MCF 10A (cell line): ENCODE measurements around the gene ECE1. TPM values are rescaled to one million over a fixed set of nuclear protein-coding genes. Genes with fewer than 3 reads are reported as not detected.

Experiments used
- BruUV-seq: library from RNA; stranded (reverse); fragments of 400-500 nt; replicated peaks from 2 replicates; lab custom pipeline; 2021; lab: Mats Ljungman, UMichigan
- CTCF ChIA-PET: fragments of 300-600 bp; sonication (Branson Sonifier 250); formaldehyde crosslinking; extraction: SDS; loops from one replicate; lab custom pipeline; 2021; ENCODE audit warnings: antibody characterized with exemption, inconsistent platforms; lab: Yijun Ruan, JAX
- POLR2A ChIA-PET: fragments of 300-600, 350-650 bp; sonication (Branson Sonifier 250); formaldehyde crosslinking; extraction: SDS; loops from one replicate; lab custom pipeline; 2020; ENCODE audit warnings: antibody characterized with exemption, inconsistent platforms; lab: Yijun Ruan, JAX
- DNase-seq: peaks from one replicate; pipeline ENCODE4 v3.0.0-alpha.2; 2018; ENCODE audit not compliant: unreplicated experiment
- H3K27ac Mint-ChIP-seq: one replicate; pipeline ENCODE4 v1.8.0; 2022; ENCODE audit warnings: mild to moderate bottlenecking, low read depth, mixed read lengths; ENCODE audit not compliant: unreplicated experiment
- H3K27me3 Mint-ChIP-seq: one replicate; pipeline ENCODE4 v1.8.0; 2022; ENCODE audit warnings: mixed read lengths; ENCODE audit not compliant: insufficient read depth, unreplicated experiment
- H3K36me3 Mint-ChIP-seq: one replicate; pipeline ENCODE4 v1.8.0; 2022; ENCODE audit warnings: mild to moderate bottlenecking, moderate library complexity, mixed read lengths; ENCODE audit not compliant: insufficient read depth, unreplicated experiment
- H3K4me1 Mint-ChIP-seq: one replicate; pipeline ENCODE4 v1.8.0; 2022; ENCODE audit warnings: mixed read lengths; ENCODE audit not compliant: insufficient read depth, unreplicated experiment
- H3K4me3 Mint-ChIP-seq: one replicate; pipeline ENCODE4 v1.8.0; 2022; ENCODE audit warnings: mild to moderate bottlenecking, moderate library complexity, mixed read lengths; ENCODE audit not compliant: unreplicated experiment
- H3K9me3 Mint-ChIP-seq: one replicate; pipeline ENCODE4 v1.8.0; 2022; ENCODE audit warnings: mixed read lengths; ENCODE audit not compliant: unreplicated experiment
- CTCF ChIP-seq: fragments of 200-600 bp; IDR thresholded peaks from one replicate; pipeline ENCODE4 v1.8.0; 2022; ENCODE audit warnings: antibody characterized with exemption, mild to moderate bottlenecking; ENCODE audit not compliant: unreplicated experiment
- intact Hi-C: fragments of 100-400 bp; cut with micrococcal nuclease; formaldehyde crosslinking; loops from 2 replicates; pipeline ENCODE4 v1.14.1; 2022
- total RNA-seq: library from RNA; stranded (reverse); gene quantifications from 2 replicates; pipeline ENCODE4 v1.2.3, GENCODE V29; 2022

The ECE1 gene
- total RNA-seq, 1 experiment from 2014 or later: 40.0 TPM

DNA sequence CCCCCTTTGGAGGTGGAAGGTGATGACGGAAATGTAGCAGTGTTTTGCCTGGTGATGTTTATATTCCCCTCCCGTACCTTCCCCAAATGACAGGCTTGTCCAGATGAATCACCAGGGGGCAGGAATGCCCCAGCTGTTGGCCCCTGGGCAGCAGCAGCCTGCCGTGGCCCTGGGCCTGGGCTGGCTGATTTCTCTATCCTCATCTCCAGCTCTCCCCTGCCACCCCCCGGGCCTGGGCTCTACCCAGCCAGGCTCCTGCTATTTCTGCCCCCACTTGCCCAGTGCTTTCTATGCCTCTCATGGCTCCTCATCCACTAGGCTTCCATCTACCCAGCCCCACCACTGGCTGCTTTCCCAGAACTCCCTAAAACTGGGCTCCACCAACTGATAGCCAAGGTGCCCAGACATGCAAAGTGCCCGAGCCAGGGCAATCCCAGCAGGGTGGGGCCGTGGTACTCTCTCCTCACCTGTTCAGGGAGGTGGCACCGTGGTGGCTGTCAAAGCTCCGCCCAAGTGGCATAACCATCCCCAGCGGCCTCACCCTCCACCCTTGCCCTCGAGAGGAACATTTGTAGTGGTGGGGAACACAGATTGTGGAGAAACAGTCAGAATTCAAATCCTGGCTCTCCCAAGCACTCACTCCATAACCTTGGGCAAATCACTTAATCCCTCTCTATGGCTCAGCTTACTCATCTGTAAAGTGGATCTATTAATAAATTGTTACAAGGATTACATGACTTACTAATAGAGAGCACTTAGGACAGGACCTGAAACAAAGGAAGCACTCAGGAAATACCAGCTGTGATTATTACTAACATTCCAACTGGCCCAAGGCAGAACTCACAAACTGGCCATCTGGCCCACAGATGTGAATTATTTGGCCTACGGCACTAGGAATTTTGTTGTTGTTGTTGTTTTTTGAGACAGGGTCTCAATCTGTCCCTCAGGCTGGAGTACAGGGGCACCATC is 12.8 kb upstream of the ECE1 start:
- peaks cover 8% of the 10 kb centered on the region for H3K4me1 Mint-ChIP-seq

GRCh38 chr1:21301794-21302440 is 11.7 kb upstream of the ECE1 start:
- H3K9me3 Mint-ChIP-seq: no peaks in the 10 kb centered on the region
- peaks cover 8% of the 10 kb centered on the region for H3K4me1 Mint-ChIP-seq
- H3K4me3 Mint-ChIP-seq: no peak overlapping the region
- TF ChIP-seq CTCF: no peak
- H3K27ac Mint-ChIP-seq: no peak overlapping the region
- no peaks in the 10 kb centered on the region for H3K36me3 Mint-ChIP-seq
- no peak for DNase-seq
- no TSS peak for BruUV-seq
- CTCF ChIA-PET: interaction anchor here (1.6 to 1.8 kb wide), 2 partner anchors 19 to 32 kb away, joined by 5 to 6 read pairs; no protein-coding TSS in a partner anchor
- intact Hi-C loops: loop anchor here (1.0 to 5.0 kb wide), 4 partner anchors 32 to 69 kb away; no protein-coding TSS in a partner anchor
- no peaks in the 10 kb centered on the region for H3K27me3 Mint-ChIP-seq
- POLR2A ChIA-PET: interaction anchor here (1.0 to 1.1 kb wide), 2 partner anchors 31 to 35 kb away, joined by 3 to 4 read pairs; no protein-coding TSS in a partner anchor

More for the DNA sequence above, 12.8 kb upstream of the ECE1 start:
- DNase-seq: peak; percentile 53
- no peaks in the 10 kb centered on the region for H3K9me3 Mint-ChIP-seq
- peak; percentile 17 for TF ChIP-seq CTCF
- H3K36me3 Mint-ChIP-seq: no peaks in the 10 kb centered on the region
- CTCF ChIA-PET: interaction anchor here (0.7 to 1.6 kb wide), 5 partner anchors 10 to 66 kb away, joined by 3 to 6 read pairs (median 3); no protein-coding TSS in a partner anchor
- intact Hi-C loops: loop anchor here (1.0 to 5.0 kb wide), 4 partner anchors 31 to 70 kb away; no protein-coding TSS in a partner anchor
- peak overlapping the region; percentile 44 for H3K4me3 Mint-ChIP-seq
- H3K27me3 Mint-ChIP-seq: no peaks in the 10 kb centered on the region
- POLR2A ChIA-PET: interaction anchor here (0.7 to 1.2 kb wide), 6 partner anchors 9 to 315 kb away, joined by 3 to 4 read pairs (median 3); no protein-coding TSS in a partner anchor
- BruUV-seq: no TSS peak
- peak overlapping the region; percentile 65 for H3K27ac Mint-ChIP-seq

DNA sequence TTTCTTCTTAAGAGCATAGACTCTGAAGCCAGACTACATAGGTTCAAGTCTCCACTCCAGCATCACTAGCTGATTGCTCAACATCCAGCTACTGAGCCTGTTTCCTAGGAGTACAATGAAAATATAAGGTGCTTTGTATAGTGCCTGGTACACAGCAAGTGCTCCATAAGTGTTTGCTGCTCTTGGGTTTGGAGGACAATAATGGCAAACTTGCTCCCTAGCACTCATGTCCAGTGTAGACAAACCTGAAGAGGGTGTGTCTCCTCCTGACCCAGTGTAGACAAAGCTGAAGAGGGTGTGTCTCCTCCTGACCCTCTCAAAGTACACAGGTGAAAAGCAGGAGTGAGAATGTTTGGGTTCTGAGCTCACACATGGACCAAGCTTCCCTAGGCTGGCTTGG is 10.5 kb upstream of the ECE1 start:
- no peak overlapping the region for H3K4me3 Mint-ChIP-seq
- no peak overlapping the region for H3K27ac Mint-ChIP-seq
- peaks cover 8% of the 10 kb centered on the region for H3K4me1 Mint-ChIP-seq
- H3K36me3 Mint-ChIP-seq: no peaks in the 10 kb centered on the region
- CTCF ChIA-PET: interaction anchor here (0.9 to 1.8 kb wide), 5 partner anchors 31 to 69 kb away, joined by 3 to 6 read pairs (median 5); no protein-coding TSS in a partner anchor
- DNase-seq: no peak
- POLR2A ChIA-PET: no interaction called here
- intact Hi-C loops: loop anchor here (5.0 kb wide), 1 partner anchor 43 kb away; no protein-coding TSS in a partner anchor
- no peaks in the 10 kb centered on the region for H3K27me3 Mint-ChIP-seq
- TF ChIP-seq CTCF: no peak
- H3K9me3 Mint-ChIP-seq: no peaks in the 10 kb centered on the region
- BruUV-seq: no TSS peak
